HL-60 (cell line): ENCODE data around the gene C12orf54.
"Not testable (repeated sequence)": the region's sequence is repeated elsewhere in the genome, so short reads cannot be mapped to it uniquely, and the experiment has no call there.

ENCODE experiments used
- DNase-seq, 2 experiments: peaks; one replicate each; pipeline ENCODE4 v3.0.0-alpha.2; 2010 to 2020; ENCODE audit warnings: low read depth in 1 of 2, low spot score in 1 of 2
- H3K27ac ChIP-seq: fragments of 250-450 bp; sonication (Bioruptor Pico); replicated peaks from 2 replicates; pipeline ENCODE4 v1.5.1; 2020; ENCODE audit warnings: mild to moderate bottlenecking, moderate library complexity
- H3K27me3 ChIP-seq: fragments of 250-450 bp; sonication (Bioruptor Pico); 2 replicates; pipeline ENCODE4 v1.5.1; 2021; ENCODE audit warnings: mild to moderate bottlenecking, moderate library complexity; ENCODE audit not compliant: insufficient read depth, poor library complexity, severe bottlenecking
- H3K4me3 ChIP-seq: replicated peaks from 2 replicates; pipeline ENCODE4 v1.5.1; 2011; ENCODE audit warnings: mild to moderate bottlenecking, control low read depth, low read length; ENCODE audit not compliant: insufficient read depth
- GABPA ChIP-seq: IDR thresholded peaks from 2 replicates; pipeline ENCODE4 v1.6.1; 2012; ENCODE audit warnings: low read depth
- POLR2AphosphoS5 ChIP-seq: IDR thresholded peaks from 2 replicates; pipeline ENCODE4 v1.6.1; 2012; ENCODE audit warnings: low read depth
- REST ChIP-seq: IDR thresholded peaks from 2 replicates; pipeline ENCODE4 v1.6.1; 2012; ENCODE audit warnings: low read depth; ENCODE audit not compliant: insufficient replicate concordance
- SPI1 ChIP-seq: IDR thresholded peaks from 2 replicates; pipeline ENCODE4 v1.6.1; 2012; ENCODE audit warnings: low read depth, mild to moderate bottlenecking, borderline replicate concordance
- long read RNA-seq: library from polyadenylated mRNA; unstranded; transcript quantifications from one replicate; pipeline ENCODE4 v2.0.0, GENCODE V29; 2020
- TF ChIP-seq, protein P1 (sequence below): IDR thresholded peaks from one replicate; pipeline ENCODE4 v1.5.1; 2011; ENCODE audit warnings: low read length, control low read depth, inconsistent platforms; ENCODE audit not compliant: insufficient read depth

Gene C12orf54
- long read RNA-seq, result 0 reads

DNA sequence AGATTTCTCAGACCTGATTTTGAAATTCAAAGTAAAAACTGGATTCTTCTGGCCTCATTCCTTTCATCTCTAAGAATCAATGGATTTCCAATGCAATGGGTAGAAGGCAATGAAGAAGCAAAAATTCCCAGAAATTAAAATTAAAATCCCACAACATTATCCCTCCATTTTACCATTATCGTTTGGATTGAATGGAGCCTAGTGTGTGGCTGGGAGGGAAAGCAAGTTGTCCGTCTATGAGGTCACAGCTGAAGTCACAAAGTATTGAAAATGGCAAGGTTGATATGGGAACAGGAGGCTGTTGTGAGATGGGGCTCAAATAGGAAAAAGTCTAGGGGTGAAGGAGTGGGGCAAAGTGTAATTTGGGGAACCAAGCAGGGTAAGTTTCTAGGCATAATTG is at the start of gene C12orf54:
C12orf54 (plus strand) TSS at position 301 of the 400 bp plus-strand sequence. CDS start 799 bp downstream, outside the sequence.
- H3K27me3 ChIP-seq, result no peaks in the 10 kb centered on the region
- no peak within 1 kb of the TSS for H3K4me3 ChIP-seq
- TF ChIP-seq, protein P1, sequence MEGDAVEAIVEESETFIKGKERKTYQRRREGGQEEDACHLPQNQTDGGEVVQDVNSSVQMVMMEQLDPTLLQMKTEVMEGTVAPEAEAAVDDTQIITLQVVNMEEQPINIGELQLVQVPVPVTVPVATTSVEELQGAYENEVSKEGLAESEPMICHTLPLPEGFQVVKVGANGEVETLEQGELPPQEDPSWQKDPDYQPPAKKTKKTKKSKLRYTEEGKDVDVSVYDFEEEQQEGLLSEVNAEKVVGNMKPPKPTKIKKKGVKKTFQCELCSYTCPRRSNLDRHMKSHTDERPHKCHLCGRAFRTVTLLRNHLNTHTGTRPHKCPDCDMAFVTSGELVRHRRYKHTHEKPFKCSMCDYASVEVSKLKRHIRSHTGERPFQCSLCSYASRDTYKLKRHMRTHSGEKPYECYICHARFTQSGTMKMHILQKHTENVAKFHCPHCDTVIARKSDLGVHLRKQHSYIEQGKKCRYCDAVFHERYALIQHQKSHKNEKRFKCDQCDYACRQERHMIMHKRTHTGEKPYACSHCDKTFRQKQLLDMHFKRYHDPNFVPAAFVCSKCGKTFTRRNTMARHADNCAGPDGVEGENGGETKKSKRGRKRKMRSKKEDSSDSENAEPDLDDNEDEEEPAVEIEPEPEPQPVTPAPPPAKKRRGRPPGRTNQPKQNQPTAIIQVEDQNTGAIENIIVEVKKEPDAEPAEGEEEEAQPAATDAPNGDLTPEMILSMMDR, result no peak
- no peak for TF ChIP-seq REST
- TF ChIP-seq POLR2AphosphoS5, result no peak
- TF ChIP-seq SPI1, result no peak
- TF ChIP-seq GABPA, result no peak
- no peak within 1 kb of the TSS for H3K27ac ChIP-seq
- DNase-seq, result no peak

DNA sequence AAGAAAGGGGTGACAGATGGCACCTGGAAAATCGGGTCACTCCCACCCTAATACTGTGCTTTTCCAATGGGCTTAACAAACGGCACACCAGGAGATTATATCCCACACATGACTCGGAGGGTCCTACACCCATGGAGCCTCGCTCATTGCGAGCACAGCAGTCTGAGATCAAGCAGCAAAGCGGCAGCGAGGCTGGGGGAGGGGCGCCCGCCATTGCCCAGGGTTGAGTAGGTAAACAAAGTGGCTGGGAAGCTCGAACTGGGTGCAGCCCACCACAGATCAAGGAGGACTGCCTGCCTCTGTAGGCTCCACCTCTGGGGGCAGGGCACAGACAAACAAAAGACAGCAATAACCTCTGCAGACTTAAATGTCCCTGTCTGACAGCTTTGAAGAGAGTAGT is 48.3 kb upstream of the C12orf54 start:
- DNase-seq, H3K27me3 ChIP-seq, H3K27ac ChIP-seq, H3K4me3 ChIP-seq: not testable (repeated sequence)

DNA sequence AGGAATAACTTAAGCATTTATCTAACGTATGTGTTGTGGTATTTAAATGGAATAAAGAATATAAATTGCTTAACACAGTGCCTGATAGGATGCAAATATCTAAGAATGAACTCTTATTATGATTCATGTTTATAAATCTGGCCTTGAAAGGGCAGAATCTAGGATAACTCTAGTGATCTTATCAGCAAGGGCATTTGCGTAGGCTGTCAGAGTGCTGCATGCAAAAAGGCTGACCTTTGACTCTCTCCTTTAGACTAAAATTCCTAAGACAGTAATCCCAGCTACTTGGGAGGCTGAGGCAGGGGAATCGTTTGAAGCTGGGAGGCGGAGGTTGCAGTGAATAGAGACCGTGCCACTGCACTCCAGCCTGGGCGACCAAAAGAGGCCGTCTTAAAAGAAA is 41.2 kb upstream of the C12orf54 start:
- Histone ChIP-seq H3K27ac (no peak overlapping the region), H3K27me3 (no peaks in the 10 kb centered on the region), H3K4me3 (no peak overlapping the region)
- no peak for DNase-seq
- TF ChIP-seq, protein P1, result no peak
- TF ChIP-seq POLR2AphosphoS5, result no peak
- no peak for TF ChIP-seq GABPA
- TF ChIP-seq REST, result no peak
- TF ChIP-seq SPI1, result no peak

- TF ChIP-seq SPI1 (no peak), GABPA (no peak)
- Histone ChIP-seq H3K4me3 (no peak overlapping the region), H3K27me3 (no peaks in the 10 kb centered on the region), H3K27ac (no peak overlapping the region)
- DNase-seq, result no peak
Measured at GRCh38 chr12:48442179-48442847, 40.0 kb upstream of the C12orf54 start.

DNA sequence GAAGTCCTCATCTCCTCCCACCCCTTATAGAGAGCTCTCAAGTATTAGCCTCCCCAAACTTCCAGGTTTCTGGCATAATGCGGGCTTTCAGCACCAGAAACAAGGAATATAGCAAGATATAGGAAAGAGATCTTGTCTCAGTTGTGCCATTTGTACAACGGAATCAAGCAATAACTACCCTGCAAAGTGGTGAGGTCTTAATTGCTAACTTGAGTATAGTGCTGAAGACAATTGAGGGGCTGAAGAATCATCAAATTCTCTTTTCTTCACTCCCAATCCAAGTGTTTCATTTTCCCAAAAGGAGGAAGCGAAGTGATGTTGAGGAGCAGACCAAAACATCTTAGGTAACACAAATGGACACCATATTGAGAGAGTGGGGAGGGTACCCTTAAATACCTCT is 36.8 kb upstream of the C12orf54 start:
- Histone ChIP-seq H3K4me3 (no peak overlapping the region), H3K27me3 (no peaks in the 10 kb centered on the region), H3K27ac (no peak overlapping the region)
- no peak for DNase-seq
- TF ChIP-seq SPI1 (no peak), GABPA (no peak), POLR2AphosphoS5 (no peak), REST (no peak)
- TF ChIP-seq, protein P1, result no peak
